Measurements from ENCODE around the gene TBC1D17. TPM values are rescaled to one million over a fixed set of nuclear protein-coding genes. Genes with fewer than 3 reads are reported as not detected.
"Not testable (repeated sequence)": the region's sequence is repeated elsewhere in the genome, so short reads cannot be mapped to it uniquely, and the experiment has no call there.

Gene TBC1D17
- total RNA-seq, 1 experiment from 2014 or later, result 9.5 TPM

GRCh38 chr19:49913720-49914119 is 36.2 kb downstream of the TBC1D17 start:
- DNase-seq (ENCODE audit: extremely low read depth, low read depth), result no peak

- no peak for DNase-seq (ENCODE audit: extremely low read depth, low read depth)
Observed at GRCh38 chr19:49915271-49915670, 37.8 kb downstream of the TBC1D17 start.

GRCh38 chr19:49916839-49917733 is 39.6 kb downstream of the TBC1D17 start:
- no peak for DNase-seq (ENCODE audit: extremely low read depth, low read depth)

GRCh38 chr19:49918089-49918488 is 40.6 kb downstream of the TBC1D17 start:
- DNase-seq (ENCODE audit: extremely low read depth, low read depth), result no peak

GRCh38 chr19:49920624-49921363 is 43.3 kb downstream of the TBC1D17 start:
- no peak for DNase-seq (ENCODE audit: extremely low read depth, low read depth)

- DNase-seq (ENCODE audit: extremely low read depth, low read depth), result no peak
Observed at GRCh38 chr19:49921871-49922795, 44.6 kb downstream of the TBC1D17 start.

GRCh38 chr19:49923055-49924003 is 45.8 kb downstream of the TBC1D17 start:
- no peak for DNase-seq (ENCODE audit: extremely low read depth, low read depth)

GRCh38 chr19:49924004-49924880 is 46.7 kb downstream of the TBC1D17 start:
- no peak for DNase-seq (ENCODE audit: extremely low read depth, low read depth)

GRCh38 chr19:49924881-49925210 is 47.3 kb downstream of the TBC1D17 start:
- DNase-seq (ENCODE audit: extremely low read depth, low read depth), result not testable (repeated sequence)

GRCh38 chr19:49925486-49925885 is 48.0 kb downstream of the TBC1D17 start:
- DNase-seq (ENCODE audit: extremely low read depth, low read depth), result no peak

GRCh38 chr19:49926515-49926914 is 49.0 kb downstream of the TBC1D17 start:
- no peak for DNase-seq (ENCODE audit: extremely low read depth, low read depth)

- no peak for DNase-seq (ENCODE audit: extremely low read depth, low read depth)
Observed at GRCh38 chr19:49927526-49928264, 50.2 kb downstream of the TBC1D17 start.

- DNase-seq (ENCODE audit: extremely low read depth, low read depth), result peak; percentile 60
Observed at GRCh38 chr19:49929121-49929610, 51.7 kb downstream of the TBC1D17 start, which contains the start of the genes ATF5 and NUP62. Gene ATF5 (plus strand): TSS chr19:49929205. CDS start chr19:49930851, 1,646 bp downstream. Gene NUP62 (minus strand): TSS chr19:49929504. CDS start chr19:49909807, 19,697 bp downstream.

GRCh38 chr19:49929611-49930482 is 52.3 kb downstream of the TBC1D17 start:
- peak; percentile 90 for DNase-seq (ENCODE audit: extremely low read depth, low read depth)

GRCh38 chr19:49930483-49931011 is 53.0 kb downstream of the TBC1D17 start:
- DNase-seq (ENCODE audit: extremely low read depth, low read depth), result no peak

GRCh38 chr19:49931293-49932040 is 54.0 kb downstream of the TBC1D17 start:
- no peak for DNase-seq (ENCODE audit: extremely low read depth, low read depth)

Data from NCI-H460 (cell line).